CD14-positive monocyte (primary cell): ENCODE measurements around the gene WDR4. TPM values are rescaled to one million over a fixed set of nuclear protein-coding genes. Genes with fewer than 3 reads are reported as not detected.

Experiments
- DNase-seq, 3 donors: peaks; one replicate each; pipeline ENCODE4 v3.0.0-alpha.2; 2011 to 2022
- H2AFZ ChIP-seq: 2 replicates; pipeline ENCODE4 v1.6.0; 2012; ENCODE audit warnings: mild to moderate bottlenecking, low read depth, low read length, inconsistent platforms; ENCODE audit not compliant: insufficient read depth, poor library complexity, severe bottlenecking
- H3K27ac ChIP-seq, 2 donors: 1 replicate in 1 of 2; 2 replicates in 1 of 2; pipeline ENCODE4 v1.5.1; 2012 to 2013; ENCODE audit warnings: low read length in 2 of 2, control low read depth in 1 of 2, inconsistent platforms in 1 of 2, low read depth in 1 of 2, mild to moderate bottlenecking in 1 of 2
- H3K27me3 ChIP-seq, 2 donors: one replicate each; pipeline versions ENCODE4 v1.6.0 to v1.6.1; 2011 to 2013; ENCODE audit warnings: low read length in 2 of 2; ENCODE audit not compliant: control insufficient read depth in 2 of 2, insufficient read depth in 2 of 2
- H3K36me3 ChIP-seq, 2 donors: replicated peaks in 1 of 2; 1 replicate in 1 of 2; 2 replicates in 1 of 2; pipeline versions ENCODE4 v1.5.1 to v1.6.1; 2012 to 2013; ENCODE audit warnings: low read length in 2 of 2, control low read depth in 1 of 2, inconsistent platforms in 1 of 2, mild to moderate bottlenecking in 1 of 2; ENCODE audit not compliant: insufficient read depth in 2 of 2, control insufficient read depth in 1 of 2
- H3K4me1 ChIP-seq, 2 donors: 1 replicate in 1 of 2; 2 replicates in 1 of 2; pipeline versions ENCODE4 v1.5.1 to v1.6.1; 2012 to 2013; ENCODE audit warnings: low read length in 2 of 2, control low read depth in 1 of 2, inconsistent platforms in 1 of 2, mild to moderate bottlenecking in 1 of 2, moderate library complexity in 1 of 2; ENCODE audit not compliant: insufficient read depth in 2 of 2, control insufficient read depth in 1 of 2
- H3K4me2 ChIP-seq: replicated peaks from 2 replicates; pipeline ENCODE3; 2012; ENCODE audit warnings: low read length, moderate library complexity, mild to moderate bottlenecking; ENCODE audit not compliant: poor library complexity, severe bottlenecking; ENCODE audit errors: extremely low read depth
- H3K4me3 ChIP-seq, 3 experiments: fragments of 200-600 bp in 1 of 3; sonication (generic) in 1 of 3; replicated peaks in 1 of 3; 1 replicate in 2 of 3; 2 replicates in 1 of 3; pipeline ENCODE4 v1.5.1; 2011 to 2013; ENCODE audit warnings: low read length in 3 of 3, mild to moderate bottlenecking in 3 of 3, control low read depth in 2 of 3, low read depth in 2 of 3, inconsistent platforms in 1 of 3, moderate library complexity in 1 of 3
- H3K79me2 ChIP-seq: 2 replicates; pipeline ENCODE4 v1.6.0; 2012; ENCODE audit warnings: mild to moderate bottlenecking, control low read depth, inconsistent platforms, low read length, moderate library complexity; ENCODE audit not compliant: insufficient read depth
- H3K9ac ChIP-seq: 2 replicates; pipeline ENCODE4 v1.6.0; 2017; ENCODE audit warnings: low read length, mild to moderate bottlenecking; ENCODE audit not compliant: insufficient read depth, poor library complexity, severe bottlenecking
- H3K9me3 ChIP-seq, 2 donors: replicated peaks in 1 of 2; 1 replicate in 1 of 2; 2 replicates in 1 of 2; pipeline versions ENCODE4 v1.5.1 to v1.6.1; 2012 to 2013; ENCODE audit warnings: low read length in 2 of 2, control low read depth in 1 of 2; ENCODE audit not compliant: control insufficient read depth in 1 of 2, insufficient read depth in 1 of 2
- H4K20me1 ChIP-seq: 2 replicates; pipeline ENCODE4 v1.6.0; 2012; ENCODE audit warnings: mild to moderate bottlenecking, low read length, control low read depth, moderate library complexity; ENCODE audit not compliant: insufficient read depth
- H3K27ac Mint-ChIP-seq, 7 donors: one replicate each; pipeline ENCODE4 v1.8.0; 2020; ENCODE audit warnings: mild to moderate bottlenecking in 7 of 7, mixed read lengths in 7 of 7, moderate library complexity in 6 of 7, inconsistent platforms in 2 of 7
- H3K27me3 Mint-ChIP-seq, 3 donors: one replicate each; pipeline ENCODE4 v1.8.0; 2021 to 2022; ENCODE audit warnings: low read depth in 3 of 3, mild to moderate bottlenecking in 3 of 3, mixed read lengths in 3 of 3, moderate library complexity in 3 of 3, inconsistent platforms in 1 of 3
- H3K36me3 Mint-ChIP-seq, 2 donors: one replicate each; pipeline ENCODE4 v1.8.0; 2020; ENCODE audit warnings: mixed read lengths in 2 of 2, inconsistent platforms in 1 of 2, mild to moderate bottlenecking in 1 of 2
- H3K4me1 Mint-ChIP-seq: one replicate; pipeline ENCODE4 v1.8.0; 2020; ENCODE audit warnings: mild to moderate bottlenecking, mixed read lengths
- H3K4me3 Mint-ChIP-seq, 2 donors: one replicate each; pipeline ENCODE4 v1.8.0; 2020; ENCODE audit warnings: mild to moderate bottlenecking in 2 of 2, mixed read lengths in 2 of 2, moderate library complexity in 1 of 2
- H3K9me3 Mint-ChIP-seq, 7 donors: one replicate each; pipeline ENCODE4 v1.8.0; 2020 to 2022; ENCODE audit warnings: mixed read lengths in 7 of 7, mild to moderate bottlenecking in 6 of 7, moderate library complexity in 6 of 7, inconsistent platforms in 2 of 7
- WGBS: methylation state at CpG from one replicate; pipeline ENCODE4 v1.1.5; 2013; ENCODE audit warnings: missing lambda C conversion rate; ENCODE audit not compliant: insufficient coverage; 5-methylcytosine and 5-hydroxymethylcytosine counted together
- intact Hi-C, 2 donors: fragments of 100-400 bp; cut with micrococcal nuclease; formaldehyde crosslinking; loops; one replicate each; pipeline versions ENCODE4 v1.15.0 to v1.15.1; 2023
- polyA plus RNA-seq, 3 donors: library from polyadenylated mRNA; depleted of rRNA in 1 of 3; unstranded in 2 of 3; stranded (reverse) in 1 of 3; fragments of 300-500 nt in 2 of 3; fragments of >200 nt in 1 of 3; fragmentation: Illumina TruSeq in 2 of 3; gene quantifications; 1 replicate in 2 of 3; 2 replicates in 1 of 3; pipeline ENCODE4 v1.2.3, GENCODE V29; 2012 to 2021
- TF ChIP-seq, protein P1 (sequence below): fragments of 200-600 bp; IDR thresholded peaks from one replicate; pipeline ENCODE4 v1.8.0; 2022; ENCODE audit warnings: antibody characterized with exemption, mild to moderate bottlenecking

WDR4 gene
- polyA plus RNA-seq, 3 donors: 2.9 to 7.0 (median 3.6) TPM

DNA sequence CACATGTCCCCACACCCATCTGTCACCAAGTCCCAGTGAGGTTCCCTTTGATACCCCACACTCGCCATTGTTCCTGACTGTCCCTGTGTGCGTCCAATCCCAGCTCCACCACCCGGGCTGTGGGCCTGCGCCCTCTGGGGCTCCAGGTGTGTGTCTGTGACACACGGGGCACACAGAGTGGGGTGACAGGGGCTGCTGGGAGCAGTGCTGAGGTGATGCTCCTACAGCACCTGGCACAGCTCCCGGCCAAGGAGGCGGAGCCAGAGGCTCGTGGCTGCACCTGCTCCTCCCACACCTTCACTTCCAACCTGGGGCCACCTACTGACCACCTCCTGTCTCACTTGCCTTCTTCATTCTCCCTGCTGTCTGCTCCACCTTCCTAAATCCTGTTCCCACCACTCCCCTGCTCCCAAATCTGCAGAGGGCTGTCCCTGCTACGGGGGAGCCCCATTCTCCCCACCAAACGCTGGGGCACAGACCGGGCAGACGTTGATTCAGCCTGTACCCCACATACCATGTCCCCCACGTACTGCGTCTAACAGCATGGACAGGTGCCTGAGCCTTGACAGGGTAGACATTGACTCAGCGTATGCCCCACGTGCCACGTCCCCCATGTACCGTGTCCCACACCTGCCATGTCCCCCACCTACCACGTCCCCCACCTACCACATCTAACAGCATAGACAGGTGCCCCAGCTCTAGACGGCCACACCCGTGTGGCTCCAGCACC lies 16.4 kb downstream of the WDR4 start:
- H3K4me3 Mint-ChIP-seq: no peak overlapping the region
- Histone ChIP-seq H3K9ac (no peak overlapping the region), H3K27ac (no peak overlapping the region), H3K4me2 (no peak overlapping the region), H3K4me3 (no peak overlapping the region), H4K20me1 (peaks cover 18% of the 10 kb centered on the region), H3K79me2 (peaks cover 33% of the 10 kb centered on the region), H3K27me3 (no peaks in the 10 kb centered on the region), H3K36me3 (peaks cover 65 to 97% of the 10 kb centered on the region in 2 donors), H2AFZ (no peak overlapping the region), H3K9me3 (no peaks in the 10 kb centered on the region), H3K4me1 (no peaks in the 10 kb centered on the region)
- no peaks in the 10 kb centered on the region for H3K9me3 Mint-ChIP-seq
- DNase-seq: no peak
- intact Hi-C loops: loop anchor here in 1 of 2 donors (10.0 kb wide), 1 partner anchor 58 kb away; no protein-coding TSS in a partner anchor
- H3K4me1 Mint-ChIP-seq: no peaks in the 10 kb centered on the region
- H3K27ac Mint-ChIP-seq: peak overlapping the region in 2 of 7 donors; percentile 38 to 64
- peaks cover 72 to 89% of the 10 kb centered on the region in 2 donors for H3K36me3 Mint-ChIP-seq
- TF ChIP-seq, protein P1, sequence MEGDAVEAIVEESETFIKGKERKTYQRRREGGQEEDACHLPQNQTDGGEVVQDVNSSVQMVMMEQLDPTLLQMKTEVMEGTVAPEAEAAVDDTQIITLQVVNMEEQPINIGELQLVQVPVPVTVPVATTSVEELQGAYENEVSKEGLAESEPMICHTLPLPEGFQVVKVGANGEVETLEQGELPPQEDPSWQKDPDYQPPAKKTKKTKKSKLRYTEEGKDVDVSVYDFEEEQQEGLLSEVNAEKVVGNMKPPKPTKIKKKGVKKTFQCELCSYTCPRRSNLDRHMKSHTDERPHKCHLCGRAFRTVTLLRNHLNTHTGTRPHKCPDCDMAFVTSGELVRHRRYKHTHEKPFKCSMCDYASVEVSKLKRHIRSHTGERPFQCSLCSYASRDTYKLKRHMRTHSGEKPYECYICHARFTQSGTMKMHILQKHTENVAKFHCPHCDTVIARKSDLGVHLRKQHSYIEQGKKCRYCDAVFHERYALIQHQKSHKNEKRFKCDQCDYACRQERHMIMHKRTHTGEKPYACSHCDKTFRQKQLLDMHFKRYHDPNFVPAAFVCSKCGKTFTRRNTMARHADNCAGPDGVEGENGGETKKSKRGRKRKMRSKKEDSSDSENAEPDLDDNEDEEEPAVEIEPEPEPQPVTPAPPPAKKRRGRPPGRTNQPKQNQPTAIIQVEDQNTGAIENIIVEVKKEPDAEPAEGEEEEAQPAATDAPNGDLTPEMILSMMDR: no peak
- H3K27me3 Mint-ChIP-seq: peaks cover 0 to 2% (median 0%) of the 10 kb centered on the region in 3 donors
- 96% methylated on average over 21 of the region's 21 CpGs for WGBS

DNA sequence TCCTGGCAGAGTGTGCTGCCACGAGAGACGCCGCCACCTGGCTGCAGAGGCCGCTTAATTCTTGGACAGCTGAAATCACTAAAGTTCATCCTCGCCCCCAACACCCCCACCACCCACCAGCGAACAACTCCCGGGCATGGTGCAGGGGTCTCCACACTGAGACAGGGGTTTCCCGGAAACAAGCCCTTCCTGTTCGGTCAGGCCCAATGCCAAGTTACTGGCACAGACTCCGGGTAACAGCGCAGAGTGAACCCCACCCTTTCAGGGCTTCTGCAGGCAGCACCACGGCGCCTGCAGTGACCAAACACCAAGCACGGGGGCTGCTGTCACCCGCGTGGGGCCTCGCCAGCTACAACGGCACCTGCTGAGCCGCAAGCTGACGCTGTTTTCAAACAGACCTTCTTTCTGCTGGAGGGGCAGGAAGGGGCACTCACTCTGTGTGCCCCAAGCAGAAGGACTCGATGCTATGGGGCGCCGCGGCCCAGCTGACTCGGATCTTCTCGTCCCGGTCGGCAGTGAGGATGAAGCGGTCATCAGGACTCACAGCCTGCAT lies 17.4 kb downstream of the WDR4 start:
- TF ChIP-seq, protein P1: no peak
- no peak overlapping the region for H3K4me2 ChIP-seq
- intact Hi-C loops: loop anchor here in 1 of 2 donors (10.0 kb wide), 1 partner anchor 57 kb away; no protein-coding TSS in a partner anchor
- Mint-ChIP-seq H3K36me3 (peaks cover 76 to 89% of the 10 kb centered on the region in 2 donors), H3K9me3 (no peaks in the 10 kb centered on the region), H3K4me3 (no peak overlapping the region), H3K27me3 (peaks cover 0 to 2% (median 0%) of the 10 kb centered on the region in 3 donors), H3K27ac (no peak overlapping the region), H3K4me1 (no peaks in the 10 kb centered on the region)
- H3K9me3 ChIP-seq: no peaks in the 10 kb centered on the region
- H3K9ac ChIP-seq: no peak overlapping the region
- H3K27ac ChIP-seq: no peak overlapping the region
- no peaks in the 10 kb centered on the region for H3K27me3 ChIP-seq
- H3K4me1 ChIP-seq: no peaks in the 10 kb centered on the region
- H2AFZ ChIP-seq: no peak overlapping the region
- WGBS: 88% methylated on average over 26 of the region's 29 CpGs
- peaks cover 26% of the 10 kb centered on the region for H3K79me2 ChIP-seq
- peaks cover 73 to 97% of the 10 kb centered on the region in 2 donors for H3K36me3 ChIP-seq
- peaks cover 18% of the 10 kb centered on the region for H4K20me1 ChIP-seq
- no peak for DNase-seq
- H3K4me3 ChIP-seq: no peak overlapping the region
